Sciatic nerve (tissue), 2 donors: ENCODE data around the gene OPRM1. TPM values are rescaled to one million over a fixed set of nuclear protein-coding genes. Genes with fewer than 3 reads are reported as not detected.
"Not testable (repeated sequence)": the region's sequence is repeated elsewhere in the genome, so short reads cannot be mapped to it uniquely, and the experiment has no call there.

Source experiments
- ATAC-seq: fragments of 200-7000 bp; cut with Tn5 transposase; one replicate; pipeline ENCODE4 v1.9.1; 2020; ENCODE audit warnings: mild to moderate bottlenecking, moderate library complexity
- DNase-seq: peaks from one replicate; pipeline ENCODE4 v3.0.0-alpha.2; 2020; ENCODE audit warnings: low spot score
- intact Hi-C: fragments of 100-400 bp; cut with DNase I; formaldehyde crosslinking; loops from one replicate; pipeline ENCODE4 v1.14.2; 2022
- total RNA-seq: library from RNA; stranded (reverse); fragmentation: NEBNext Ultra II Directional; extraction: Animal tissue kit (Norgen Biotek cat#: 25700); gene quantifications from one replicate; pipeline ENCODE4 v1.2.1, GENCODE V29; 2021
- donor health status: DM: no; HTN: no; CAD: no.
- donor health status: DM: no; HTN: no; CAD: no.

Gene OPRM1
- total RNA-seq, 1 donor from 2014 or later: not detected

- no peak for ATAC-seq
- intact Hi-C loops: no loop called here
- no peak for DNase-seq
Observed at GRCh38 chr6:154071711-154072110, 32.7 kb downstream of the OPRM1 start.

- intact Hi-C loops, ATAC-seq: not testable (repeated sequence)
Observed at GRCh38 chr6:154078596-154078995, 39.6 kb downstream of the OPRM1 start.

DNA sequence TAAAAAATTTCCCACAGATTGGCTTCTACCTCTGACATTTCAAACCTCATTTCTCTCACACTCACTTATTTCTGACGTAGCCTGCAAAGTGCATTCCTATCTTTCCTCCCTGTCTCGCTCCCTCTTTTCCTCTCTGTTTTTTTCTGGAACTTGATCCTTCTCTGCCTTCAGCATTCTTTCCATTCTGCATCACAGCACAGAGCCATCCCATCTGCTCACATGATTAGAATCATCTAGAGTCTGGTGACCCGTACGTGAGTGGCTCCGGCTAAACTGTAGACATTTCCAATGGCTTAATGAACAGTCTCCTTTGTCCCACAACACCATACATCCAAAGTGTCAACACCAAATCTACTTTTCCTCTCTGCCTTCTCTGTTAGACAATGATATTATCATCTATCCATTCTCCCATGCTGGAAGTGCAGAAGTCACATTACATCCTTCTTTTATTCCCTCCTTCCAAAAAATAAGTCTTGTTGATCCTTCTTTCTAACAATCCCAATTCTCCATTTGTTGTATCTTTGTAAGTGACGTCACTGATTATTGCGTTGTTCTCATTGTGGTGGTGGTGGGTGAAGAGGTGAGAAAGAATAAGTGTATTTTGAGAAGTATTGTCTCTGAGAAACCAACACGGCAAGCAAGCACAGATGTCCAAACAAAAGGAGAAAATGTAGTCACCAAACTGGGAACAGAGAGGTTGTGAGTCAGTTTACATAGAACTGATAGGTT, 41.6 kb downstream of the OPRM1 start:
- intact Hi-C loops: no loop called here
- ATAC-seq (no peak), DNase-seq (no peak)

More at GRCh38 chr6:154078596-154078995, 39.6 kb downstream of the OPRM1 start:
- not testable (repeated sequence) for DNase-seq

DNA sequence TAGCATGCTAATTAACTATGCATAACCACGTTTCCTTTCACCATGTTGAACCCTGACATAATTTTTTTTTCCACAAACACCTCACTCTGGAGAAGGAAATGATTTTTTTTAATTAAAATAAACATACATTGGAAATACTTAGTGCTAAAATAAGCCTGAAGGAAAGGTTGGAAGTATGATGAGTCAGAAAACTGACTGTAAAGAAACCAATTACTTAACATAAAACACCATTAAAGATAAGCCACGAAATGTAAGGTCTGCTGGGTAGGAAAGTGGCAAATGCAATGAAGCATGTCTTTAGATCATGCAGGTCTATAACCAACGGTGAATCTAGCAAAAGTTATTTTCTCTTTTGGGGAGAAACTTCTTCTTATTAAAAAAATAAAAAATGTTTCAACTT, 47.5 kb downstream of the OPRM1 start:
- intact Hi-C loops: no loop called here
- ATAC-seq (no peak), DNase-seq (no peak)

- DNase-seq (no peak), ATAC-seq (no peak)
- intact Hi-C loops: no loop called here
Observed at GRCh38 chr6:154092326-154092962, 53.4 kb downstream of the OPRM1 start.

DNA sequence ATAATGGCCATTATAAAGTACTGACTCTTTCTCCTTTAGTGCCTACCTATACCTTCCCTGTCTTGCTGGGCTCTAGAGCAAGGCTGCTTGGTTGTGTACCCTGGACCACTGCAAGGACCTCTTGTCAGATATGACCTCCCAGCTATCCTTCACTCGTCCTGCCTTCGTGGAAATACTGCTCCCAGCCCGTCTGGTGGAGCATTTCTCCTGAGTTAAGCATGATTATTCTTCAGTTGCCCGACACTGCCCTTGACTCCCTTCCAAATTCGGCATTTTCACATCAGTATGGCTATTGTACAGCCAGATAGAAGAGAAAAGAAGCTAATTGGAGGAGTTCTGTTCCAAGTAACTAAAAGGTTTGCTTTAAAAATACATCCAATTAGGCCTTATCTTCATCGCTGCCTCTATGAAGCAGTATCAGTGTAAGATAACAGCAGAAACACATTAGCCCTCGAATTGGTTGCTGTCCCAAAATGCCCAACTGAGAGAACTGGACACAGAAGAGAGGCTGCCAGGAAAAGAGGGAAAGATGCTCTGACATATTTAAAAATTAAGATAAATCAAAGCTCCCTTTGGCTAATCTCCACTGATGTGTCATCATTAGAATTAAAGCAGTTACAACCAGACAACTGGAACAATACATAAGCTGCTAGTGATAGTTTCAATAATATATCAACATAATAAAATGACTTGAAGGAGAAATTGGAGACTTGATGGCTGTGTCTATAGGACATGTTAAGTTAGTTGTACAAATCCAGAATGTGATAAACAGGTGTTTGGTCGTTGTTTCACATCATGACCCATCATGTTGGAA, 54.4 kb downstream of the OPRM1 start:
- no peak for ATAC-seq
- DNase-seq: no peak
- intact Hi-C loops: no loop called here

DNA sequence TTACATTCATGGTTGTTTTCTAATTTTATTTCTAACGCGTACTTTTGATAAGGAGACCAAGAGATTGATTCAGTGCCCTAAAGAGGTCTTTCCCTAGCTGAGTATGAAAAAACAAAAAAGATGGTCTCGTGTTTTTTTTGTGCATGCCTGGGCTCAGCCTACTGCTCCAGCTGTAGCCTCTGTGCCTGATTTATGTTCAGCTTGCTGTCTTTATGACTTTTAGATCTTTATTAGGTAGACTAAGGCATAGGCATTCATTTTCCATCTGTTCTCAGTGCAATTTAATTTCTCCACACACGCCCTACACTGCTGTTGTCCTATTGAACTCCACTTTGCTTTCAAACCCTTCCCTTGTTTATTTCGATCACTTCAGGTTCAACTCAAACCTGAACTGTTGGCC, 56.5 kb downstream of the OPRM1 start:
- DNase-seq: no peak
- intact Hi-C loops: no loop called here
- no peak for ATAC-seq

DNA sequence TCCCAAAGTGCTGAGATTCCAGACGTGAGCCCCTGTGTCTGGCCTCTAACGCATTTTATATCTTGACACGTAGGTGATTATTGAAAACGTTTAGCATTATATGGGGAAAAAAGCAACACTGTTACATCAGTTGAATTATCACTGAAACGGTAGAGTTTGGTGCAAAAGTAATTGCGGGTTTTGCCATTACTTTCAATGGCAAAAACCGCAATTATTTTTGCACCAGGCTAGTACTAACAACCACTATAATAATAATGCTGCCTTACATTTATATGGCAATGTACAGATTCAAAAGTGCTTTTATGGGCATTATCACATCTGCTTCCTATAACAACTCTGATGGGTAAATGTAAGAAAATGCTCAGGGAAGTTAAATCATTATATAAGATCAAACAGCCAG, 57.3 kb downstream of the OPRM1 start:
- no peak for DNase-seq
- ATAC-seq: no peak
- intact Hi-C loops: no loop called here

GRCh38 chr6:154096834-154097233, 57.8 kb downstream of the OPRM1 start:
- intact Hi-C loops: no loop called here

GRCh38 chr6:154099211-154099610, 60.2 kb downstream of the OPRM1 start:
- DNase-seq: no peak
- intact Hi-C loops: no loop called here
- ATAC-seq: no peak

More at GRCh38 chr6:154096834-154097233, 57.8 kb downstream of the OPRM1 start:
- ATAC-seq (no peak), DNase-seq (no peak)

GRCh38 chr6:154106251-154106650, 67.2 kb downstream of the OPRM1 start:
- no peak for ATAC-seq
- no peak for DNase-seq
- intact Hi-C loops: no loop called here

DNA sequence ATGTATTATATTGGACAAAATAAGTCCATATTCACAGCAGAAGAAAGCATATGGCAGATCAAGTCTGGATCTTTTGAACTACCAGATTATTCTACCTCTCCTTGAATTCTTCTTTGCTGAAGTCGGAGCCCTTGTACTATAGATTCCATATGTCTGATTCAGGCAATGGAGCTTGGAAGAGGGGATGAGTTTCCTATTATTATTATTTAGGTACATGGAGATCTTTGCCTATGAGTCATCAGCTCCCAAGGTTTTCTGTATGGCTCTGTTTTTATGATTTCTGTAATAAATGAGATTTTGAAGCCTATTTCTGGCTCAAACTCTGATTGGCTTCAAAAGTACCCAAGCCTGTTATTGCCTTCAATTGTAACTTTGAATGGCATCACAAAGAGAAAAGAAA, 72.0 kb downstream of the OPRM1 start:
- DNase-seq: no peak
- intact Hi-C loops: no loop called here
- ATAC-seq: no peak

DNA sequence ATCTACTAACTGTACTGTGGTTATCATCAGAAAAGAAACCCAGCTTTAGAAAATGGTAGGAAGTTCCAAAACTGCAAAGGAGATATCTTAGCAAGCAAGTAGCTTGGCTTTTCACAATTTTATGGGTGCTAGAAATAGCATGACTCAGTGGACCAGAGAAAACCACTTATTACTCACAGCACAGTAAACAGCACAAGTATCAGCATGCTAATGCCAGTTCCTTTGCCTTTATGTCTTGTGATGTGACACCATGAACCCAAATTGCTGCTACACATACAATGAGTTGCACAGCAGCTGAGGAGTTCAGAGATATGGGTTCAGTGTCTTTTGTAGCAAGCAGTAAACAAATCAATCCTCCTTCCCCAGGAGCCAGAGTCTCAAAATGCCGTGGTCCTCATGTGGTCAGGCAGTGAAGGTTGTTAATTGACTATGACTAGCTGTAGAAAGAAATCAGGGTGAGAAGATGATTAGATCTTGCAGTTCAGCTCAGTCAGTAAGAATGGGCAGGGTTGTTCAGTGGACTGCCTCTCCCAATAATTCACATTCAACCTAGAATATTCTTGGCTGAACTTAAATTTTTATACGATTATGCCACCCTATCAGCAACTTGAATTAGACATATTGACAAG, 73.3 kb downstream of the OPRM1 start:
- no peak for DNase-seq
- no peak for ATAC-seq
- intact Hi-C loops: no loop called here

DNA sequence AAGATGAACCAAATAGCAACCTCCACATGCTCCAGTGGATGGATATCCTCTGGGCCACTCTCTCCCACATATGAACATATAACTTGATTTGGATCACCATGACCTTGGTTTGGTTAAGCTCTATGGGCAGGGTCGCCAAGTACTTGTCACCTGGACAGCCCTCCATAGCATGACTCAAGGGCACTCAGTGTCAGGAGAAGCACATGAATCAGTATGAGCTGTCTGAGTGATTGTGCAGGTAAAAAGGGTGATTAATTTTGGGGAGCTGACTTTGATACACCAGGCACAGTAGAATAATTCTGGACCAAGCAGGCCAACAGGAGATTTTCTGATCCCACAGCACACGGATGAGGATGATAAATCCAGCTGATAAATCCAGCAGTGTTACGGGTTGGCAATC, 74.4 kb downstream of the OPRM1 start:
- intact Hi-C loops: no loop called here
- DNase-seq (no peak), ATAC-seq (no peak)

- ATAC-seq (no peak), DNase-seq (no peak)
- intact Hi-C loops: no loop called here
Observed at GRCh38 chr6:154117485-154117884, 78.4 kb downstream of the OPRM1 start.

DNA sequence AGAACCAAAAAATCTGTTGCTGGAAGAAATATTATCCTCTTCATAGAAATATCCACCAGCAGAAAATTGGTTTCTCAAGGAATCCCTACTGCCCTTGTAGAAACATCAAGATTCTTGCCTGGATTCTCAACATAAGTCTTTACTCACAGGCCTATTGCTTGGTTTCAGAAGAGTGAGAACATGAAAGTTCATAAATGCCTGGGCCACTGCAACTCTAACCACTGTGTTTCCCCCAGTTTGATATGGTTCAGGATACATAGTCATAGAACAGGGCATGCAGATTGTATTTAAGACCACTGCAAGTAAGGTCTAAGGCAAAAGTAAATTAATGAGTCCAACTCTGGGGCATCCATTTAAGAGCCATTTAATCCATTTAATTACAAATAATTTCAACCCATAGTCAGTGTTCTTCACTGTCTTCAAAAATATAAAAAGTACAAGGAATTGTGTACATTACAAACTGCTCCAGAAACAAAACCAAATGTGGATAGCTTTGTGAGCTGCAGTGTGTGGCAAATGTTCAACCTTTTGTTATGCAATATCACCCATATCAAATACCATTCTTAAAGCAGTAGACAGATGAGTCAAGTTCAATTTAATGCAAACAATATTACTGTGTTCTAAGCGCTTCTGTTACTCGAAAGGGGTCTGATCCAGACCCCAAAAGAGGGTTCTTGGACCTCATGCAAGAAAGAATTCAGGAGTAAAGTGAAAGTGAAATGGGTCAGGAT, 83.3 kb downstream of the OPRM1 start:
- DNase-seq (no peak), ATAC-seq (no peak)
- intact Hi-C loops: no loop called here

DNA sequence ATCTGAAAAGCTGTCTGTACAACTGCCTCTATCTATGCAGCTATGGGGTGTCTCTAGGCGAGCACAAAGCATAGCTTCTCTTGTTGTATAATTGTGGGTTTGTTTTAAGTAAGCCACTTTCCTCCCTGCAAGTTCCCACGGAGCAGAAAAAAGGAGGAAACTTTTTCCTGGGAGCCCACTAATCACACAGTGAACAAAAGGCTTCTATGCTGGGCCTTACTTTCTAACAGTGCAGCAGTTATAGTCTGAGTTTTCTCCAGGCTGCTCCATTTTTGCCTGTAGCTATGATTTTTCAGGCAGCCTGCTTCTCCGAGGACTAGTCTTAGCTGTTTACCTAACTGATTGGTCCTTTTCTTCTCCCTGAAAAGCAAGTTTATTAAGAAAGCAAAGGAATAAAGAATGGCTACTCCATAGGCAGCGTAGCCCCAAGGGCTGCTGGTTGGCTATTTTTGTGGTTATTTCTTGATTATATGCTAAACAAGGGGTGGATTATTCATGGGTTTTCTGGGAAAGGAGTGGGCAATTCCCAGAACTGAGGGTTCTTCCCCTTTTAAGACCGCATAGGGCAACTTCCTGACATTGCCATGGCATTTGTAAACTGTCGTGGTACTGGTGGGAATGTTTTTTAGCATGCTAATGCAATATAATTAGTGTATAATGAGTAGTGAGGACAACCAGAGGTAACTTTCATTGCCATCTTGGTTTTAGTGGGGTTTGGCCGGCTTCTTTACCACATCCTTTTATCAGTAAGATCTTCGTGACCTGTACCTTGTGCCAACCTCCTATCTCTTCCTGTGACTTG, 84.3 kb downstream of the OPRM1 start:
- DNase-seq (no peak), ATAC-seq (no peak)
- intact Hi-C loops: no loop called here

DNA sequence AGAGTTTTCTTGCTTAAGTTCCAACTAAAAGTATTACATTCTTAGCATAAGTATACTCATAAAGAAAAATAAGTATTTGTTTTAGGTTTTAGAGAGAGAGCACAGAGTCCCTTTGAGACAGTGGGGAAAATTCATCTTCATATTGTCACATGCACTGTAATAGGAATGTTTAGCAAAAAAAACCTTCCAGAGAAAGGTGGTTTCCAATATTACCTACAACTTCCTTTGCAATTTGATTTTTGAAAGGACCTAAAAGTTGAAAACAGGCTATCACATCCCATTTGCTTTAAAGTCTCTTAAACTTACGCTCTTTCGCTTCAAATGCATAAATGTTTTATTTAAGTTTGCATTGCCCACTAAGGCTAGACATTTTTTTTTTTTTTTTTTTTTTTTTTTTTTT, 86.4 kb downstream of the OPRM1 start:
- intact Hi-C loops: no loop called here
- DNase-seq (no peak), ATAC-seq (no peak)
